Chondrocyte (in vitro differentiated cells): ENCODE measurements around the gene HEATR3. TPM values are rescaled to one million over a fixed set of nuclear protein-coding genes. Genes with fewer than 3 reads are reported as not detected.

Experiments used
- DNase-seq: peaks from one replicate; pipeline ENCODE4 v3.0.0; 2021; ENCODE audit warnings: mixed read lengths, low spot score
- H3K27ac Mint-ChIP-seq: one replicate; pipeline ENCODE4 v1.8.0; 2021; ENCODE audit warnings: mild to moderate bottlenecking, moderate library complexity, mixed read lengths; ENCODE audit not compliant: unreplicated experiment
- H3K27me3 Mint-ChIP-seq: 2 replicates; pipeline ENCODE4 v1.8.0; 2021; ENCODE audit warnings: low read depth, mixed read lengths
- H3K36me3 Mint-ChIP-seq: 2 replicates; pipeline ENCODE4 v1.8.0; 2021; ENCODE audit warnings: low read depth, mixed read lengths
- H3K4me1 Mint-ChIP-seq: 2 replicates; pipeline ENCODE4 v1.8.0; 2021; ENCODE audit warnings: low read depth, mild to moderate bottlenecking, mixed read lengths
- H3K4me3 Mint-ChIP-seq: one replicate; pipeline ENCODE4 v1.8.0; 2021; ENCODE audit warnings: mild to moderate bottlenecking, moderate library complexity, mixed read lengths; ENCODE audit not compliant: unreplicated experiment
- H3K9me3 Mint-ChIP-seq: 2 replicates; pipeline ENCODE4 v1.8.0; 2021; ENCODE audit warnings: low read depth, mixed read lengths
- CTCF ChIP-seq: fragments of 200-600 bp; sonication (generic); IDR thresholded peaks from 2 replicates; pipeline ENCODE4 v1.5.0; 2021; ENCODE audit warnings: antibody characterized with exemption, mild to moderate bottlenecking, moderate library complexity
- total RNA-seq: library from RNA; stranded (reverse); gene quantifications from 3 replicates; pipeline ENCODE4 v1.2.1, GENCODE V29; 2021

HEATR3 gene
- total RNA-seq, 1 donor from 2014 or later: 17.3 TPM

GRCh38 chr16:50043358-50043757, 22.4 kb upstream of the HEATR3 start:
- no peak for DNase-seq
- peaks cover 3% of the 10 kb centered on the region for H3K4me1 Mint-ChIP-seq
- H3K36me3 Mint-ChIP-seq: no peaks in the 10 kb centered on the region
- H3K9me3 Mint-ChIP-seq: no peaks in the 10 kb centered on the region
- H3K4me3 Mint-ChIP-seq: no peak overlapping the region
- H3K27me3 Mint-ChIP-seq: peaks cover 18% of the 10 kb centered on the region
- TF ChIP-seq CTCF: no peak
- no peak overlapping the region for H3K27ac Mint-ChIP-seq

GRCh38 chr16:50045412-50045811, 20.4 kb upstream of the HEATR3 start:
- H3K27ac Mint-ChIP-seq: no peak overlapping the region
- H3K9me3 Mint-ChIP-seq: no peaks in the 10 kb centered on the region
- H3K27me3 Mint-ChIP-seq: peaks cover 18% of the 10 kb centered on the region
- no peak overlapping the region for H3K4me3 Mint-ChIP-seq
- no peaks in the 10 kb centered on the region for H3K36me3 Mint-ChIP-seq
- TF ChIP-seq CTCF: no peak
- no peaks in the 10 kb centered on the region for H3K4me1 Mint-ChIP-seq
- DNase-seq: no peak

- H3K27me3 Mint-ChIP-seq: peaks cover 27% of the 10 kb centered on the region
Observed at GRCh38 chr16:50046853-50047252, 18.9 kb upstream of the HEATR3 start.

GRCh38 chr16:50047864-50048263, 17.9 kb upstream of the HEATR3 start:
- H3K4me1 Mint-ChIP-seq: no peaks in the 10 kb centered on the region
- DNase-seq: no peak
- TF ChIP-seq CTCF: no peak
- no peaks in the 10 kb centered on the region for H3K9me3 Mint-ChIP-seq
- peaks cover 23% of the 10 kb centered on the region for H3K27me3 Mint-ChIP-seq
- no peak overlapping the region for H3K27ac Mint-ChIP-seq
- H3K36me3 Mint-ChIP-seq: no peaks in the 10 kb centered on the region
- H3K4me3 Mint-ChIP-seq: no peak overlapping the region

More at GRCh38 chr16:50046853-50047252, 18.9 kb upstream of the HEATR3 start:
- Mint-ChIP-seq H3K4me3 (no peak overlapping the region), H3K27ac (no peak overlapping the region), H3K4me1 (no peaks in the 10 kb centered on the region), H3K9me3 (no peaks in the 10 kb centered on the region), H3K36me3 (no peaks in the 10 kb centered on the region)
- no peak for DNase-seq
- TF ChIP-seq CTCF: no peak

- no peaks in the 10 kb centered on the region for H3K9me3 Mint-ChIP-seq
- H3K4me1 Mint-ChIP-seq: no peaks in the 10 kb centered on the region
- no peak overlapping the region for H3K27ac Mint-ChIP-seq
- no peak overlapping the region for H3K4me3 Mint-ChIP-seq
- H3K27me3 Mint-ChIP-seq: peaks cover 12% of the 10 kb centered on the region
- no peak for DNase-seq
- no peak for TF ChIP-seq CTCF
- H3K36me3 Mint-ChIP-seq: no peaks in the 10 kb centered on the region
Observed at GRCh38 chr16:50050802-50051201, 15.0 kb upstream of the HEATR3 start.
